Osteoblast (primary cell): ENCODE data around the gene C15orf62. TPM values are rescaled to one million over a fixed set of nuclear protein-coding genes. Genes with fewer than 3 reads are reported as not detected.

Source experiments
- DNase-seq: peaks from one replicate; pipeline ENCODE4 v3.0.0; 2011; ENCODE audit warnings: low spot score, mixed read lengths; ENCODE audit not compliant: insufficient read length; ENCODE audit errors: missing footprints
- H2AFZ ChIP-seq: 2 replicates; pipeline ENCODE4 v1.6.0; 2011; ENCODE audit warnings: mild to moderate bottlenecking, low read length
- H3K27ac ChIP-seq: 2 replicates; pipeline ENCODE4 v1.5.1; 2011; ENCODE audit warnings: mild to moderate bottlenecking, low read depth, low read length, moderate library complexity
- H3K27me3 ChIP-seq: 2 replicates; pipeline ENCODE4 v1.6.0; 2012; ENCODE audit warnings: mild to moderate bottlenecking, control low read depth, inconsistent platforms, low read length, moderate library complexity; ENCODE audit not compliant: insufficient read depth
- H3K36me3 ChIP-seq: 2 replicates; pipeline ENCODE4 v1.5.1; 2011; ENCODE audit warnings: mild to moderate bottlenecking, low read length, control low read depth, moderate library complexity; ENCODE audit not compliant: insufficient read depth
- H3K4me1 ChIP-seq: 2 replicates; pipeline ENCODE4 v1.5.1; 2011; ENCODE audit warnings: mild to moderate bottlenecking, low read length, control low read depth, moderate library complexity; ENCODE audit not compliant: insufficient read depth
- H3K4me2 ChIP-seq: 2 replicates; pipeline ENCODE4 v1.6.0; 2011; ENCODE audit warnings: mild to moderate bottlenecking, low read length; ENCODE audit not compliant: insufficient read depth
- H3K4me3 ChIP-seq: fragments of 200-600 bp; sonication (generic); 3 replicates; pipeline ENCODE4 v1.5.1; 2012; ENCODE audit warnings: mild to moderate bottlenecking, low read length, inconsistent platforms; ENCODE audit not compliant: insufficient read depth
- H3K79me2 ChIP-seq: 2 replicates; pipeline ENCODE4 v1.6.0; 2012; ENCODE audit warnings: mild to moderate bottlenecking, low read length, control low read depth, inconsistent platforms; ENCODE audit not compliant: insufficient read depth
- H3K9me3 ChIP-seq: 2 replicates; pipeline ENCODE4 v1.5.1; 2011; ENCODE audit warnings: low read depth, low read length, control low read depth
- H4K20me1 ChIP-seq: 2 replicates; pipeline ENCODE4 v1.6.0; 2012; ENCODE audit warnings: mild to moderate bottlenecking, low read length, control low read depth; ENCODE audit not compliant: insufficient read depth
- total RNA-seq: library from RNA; depleted of rRNA; stranded (reverse); fragments of >200 nt; gene quantifications from 2 replicates; pipeline ENCODE4 v1.2.3, GENCODE V29; 2012
- TF ChIP-seq, protein P1 (sequence below): IDR thresholded peaks from 2 replicates; pipeline ENCODE4 v1.5.1; 2011; ENCODE audit warnings: mild to moderate bottlenecking, low read depth, low read length, moderate library complexity; ENCODE audit errors: extremely low read depth

Gene C15orf62
- total RNA-seq, 1 donor, result under 0.01 TPM

DNA sequence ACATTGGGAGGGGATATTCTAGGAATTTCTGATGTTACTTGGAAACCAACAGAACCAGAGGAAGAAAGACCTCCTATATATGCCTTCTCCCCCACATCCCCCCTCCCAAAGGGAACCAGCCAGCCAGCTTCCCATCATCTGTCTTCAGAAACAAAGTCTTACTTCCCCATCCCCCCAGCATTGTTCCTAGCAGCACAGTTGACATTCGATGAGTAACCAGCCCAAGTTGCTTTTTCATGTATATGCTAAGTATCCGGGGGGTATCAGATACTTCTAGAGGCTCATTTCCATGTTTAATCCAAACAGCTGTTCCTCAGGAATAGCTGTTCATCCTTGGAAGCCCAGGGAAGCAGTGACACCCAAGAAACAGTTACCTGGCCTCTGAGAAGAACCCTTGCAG is 30.7 kb upstream of the C15orf62 start:
- TF ChIP-seq, protein P1, sequence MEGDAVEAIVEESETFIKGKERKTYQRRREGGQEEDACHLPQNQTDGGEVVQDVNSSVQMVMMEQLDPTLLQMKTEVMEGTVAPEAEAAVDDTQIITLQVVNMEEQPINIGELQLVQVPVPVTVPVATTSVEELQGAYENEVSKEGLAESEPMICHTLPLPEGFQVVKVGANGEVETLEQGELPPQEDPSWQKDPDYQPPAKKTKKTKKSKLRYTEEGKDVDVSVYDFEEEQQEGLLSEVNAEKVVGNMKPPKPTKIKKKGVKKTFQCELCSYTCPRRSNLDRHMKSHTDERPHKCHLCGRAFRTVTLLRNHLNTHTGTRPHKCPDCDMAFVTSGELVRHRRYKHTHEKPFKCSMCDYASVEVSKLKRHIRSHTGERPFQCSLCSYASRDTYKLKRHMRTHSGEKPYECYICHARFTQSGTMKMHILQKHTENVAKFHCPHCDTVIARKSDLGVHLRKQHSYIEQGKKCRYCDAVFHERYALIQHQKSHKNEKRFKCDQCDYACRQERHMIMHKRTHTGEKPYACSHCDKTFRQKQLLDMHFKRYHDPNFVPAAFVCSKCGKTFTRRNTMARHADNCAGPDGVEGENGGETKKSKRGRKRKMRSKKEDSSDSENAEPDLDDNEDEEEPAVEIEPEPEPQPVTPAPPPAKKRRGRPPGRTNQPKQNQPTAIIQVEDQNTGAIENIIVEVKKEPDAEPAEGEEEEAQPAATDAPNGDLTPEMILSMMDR, result no peak
- Histone ChIP-seq H3K4me1 (peaks cover 8% of the 10 kb centered on the region), H3K27ac (no peak overlapping the region), H3K4me3 (no peak overlapping the region), H3K36me3 (peaks cover 83% of the 10 kb centered on the region), H3K4me2 (no peak overlapping the region), H3K79me2 (no peaks in the 10 kb centered on the region), H3K27me3 (no peaks in the 10 kb centered on the region), H4K20me1 (peaks cover 4% of the 10 kb centered on the region), H2AFZ (no peak overlapping the region), H3K9me3 (no peaks in the 10 kb centered on the region)
- no peak for DNase-seq

DNA sequence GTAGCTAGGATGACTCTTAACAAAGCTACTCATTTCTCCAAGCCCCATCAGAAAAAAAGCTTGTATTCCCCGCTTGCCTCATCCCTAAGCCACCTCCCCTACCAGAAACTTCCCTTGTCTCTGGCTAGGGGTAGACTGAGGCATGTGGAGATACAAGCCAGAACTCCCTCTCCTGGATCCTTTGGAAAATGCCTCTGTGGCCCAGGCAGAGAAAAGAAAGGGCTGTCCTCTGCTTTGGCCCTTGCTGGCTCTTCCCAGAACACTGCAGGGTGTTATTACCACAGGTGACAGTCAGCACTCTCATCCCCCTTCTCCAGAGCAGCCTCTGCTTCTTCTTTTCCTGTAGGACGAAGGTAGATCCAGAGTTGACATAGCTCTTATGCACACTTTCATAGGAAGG is 29.9 kb upstream of the C15orf62 start:
- Histone ChIP-seq H3K36me3 (peaks cover 79% of the 10 kb centered on the region), H3K4me3 (no peak overlapping the region), H2AFZ (no peak overlapping the region), H4K20me1 (peaks cover 4% of the 10 kb centered on the region), H3K27ac (no peak overlapping the region), H3K9me3 (no peaks in the 10 kb centered on the region), H3K4me2 (no peak overlapping the region), H3K4me1 (peaks cover 16% of the 10 kb centered on the region), H3K79me2 (peaks cover 3% of the 10 kb centered on the region), H3K27me3 (no peaks in the 10 kb centered on the region)
- TF ChIP-seq, protein P1, result no peak
- DNase-seq, result no peak

DNA sequence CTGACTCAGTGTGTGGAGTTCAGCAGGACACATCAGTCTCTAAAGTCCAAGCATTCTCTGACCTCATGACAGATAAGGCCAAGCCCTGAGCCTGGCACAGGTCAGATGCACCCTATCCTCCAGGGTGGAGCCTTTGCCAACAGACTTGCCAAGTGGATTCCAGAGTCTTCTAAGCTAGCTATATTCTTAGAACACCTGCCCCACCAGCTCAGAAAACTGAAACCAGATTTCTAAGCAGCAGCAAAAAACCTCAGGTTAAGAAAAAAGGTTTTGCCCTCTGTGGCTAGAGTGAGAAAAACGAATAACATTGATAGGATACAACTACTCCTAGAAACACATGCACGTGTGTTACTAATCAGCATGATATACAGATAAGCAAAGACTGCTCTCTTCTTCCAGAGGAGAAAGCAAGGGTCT is 26.3 kb upstream of the C15orf62 start:
- DNase-seq, result peak; percentile 30
- no peak overlapping the region for H2AFZ ChIP-seq
- H3K4me2 ChIP-seq, result peak overlapping the region; percentile 34
- H4K20me1 ChIP-seq, result peaks cover 24% of the 10 kb centered on the region
- no peaks in the 10 kb centered on the region for H3K27me3 ChIP-seq
- H3K9me3 ChIP-seq, result no peaks in the 10 kb centered on the region
- TF ChIP-seq, protein P1, result no peak
- H3K27ac ChIP-seq, result peak overlapping the region; percentile 73
- peaks cover 53% of the 10 kb centered on the region for H3K36me3 ChIP-seq
- peaks cover 24% of the 10 kb centered on the region for H3K4me1 ChIP-seq
- peaks cover 7% of the 10 kb centered on the region for H3K79me2 ChIP-seq
- H3K4me3 ChIP-seq, result no peak overlapping the region

DNA sequence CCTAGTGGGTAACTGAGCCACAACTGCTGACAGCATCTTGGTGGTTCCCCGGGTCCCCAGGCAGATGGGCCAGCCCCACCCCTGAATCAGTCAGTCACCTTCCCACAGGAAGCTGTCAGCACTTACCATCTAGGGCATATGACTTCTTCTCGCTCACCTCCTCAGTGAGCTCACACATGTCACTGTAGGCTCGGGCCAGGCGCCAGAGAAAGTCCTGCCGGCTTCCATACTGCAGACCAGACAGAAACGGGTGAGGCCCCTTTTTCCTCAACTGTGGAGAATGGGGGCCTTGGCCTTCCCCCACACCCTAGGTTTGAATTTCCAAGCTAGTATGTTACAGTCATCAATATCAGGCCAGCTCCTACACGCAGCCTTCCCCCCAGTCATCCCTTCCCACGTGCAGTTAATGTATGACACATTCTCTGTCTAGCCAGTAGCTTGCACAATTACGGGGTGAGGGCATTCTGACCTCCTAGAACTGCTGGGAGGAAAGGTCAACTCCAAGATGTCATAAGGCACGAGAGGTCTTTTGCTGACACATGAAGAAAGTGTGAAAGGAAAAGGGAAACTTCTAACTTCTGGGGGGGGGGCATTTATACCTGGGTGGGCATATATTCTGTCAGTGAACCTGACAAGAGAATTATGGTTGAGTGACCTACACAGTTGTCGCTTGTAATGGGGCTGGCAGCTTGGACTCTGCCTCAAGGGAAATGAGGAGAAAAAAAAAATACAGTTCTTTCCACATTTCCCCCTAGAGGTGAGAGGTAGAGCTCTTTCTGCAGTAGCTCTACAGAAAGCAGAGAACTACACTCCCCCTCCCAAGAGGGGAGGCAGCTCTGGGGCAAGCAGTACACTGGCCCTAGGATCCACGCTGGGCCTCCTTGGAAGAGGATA is 25.6 kb upstream of the C15orf62 start:
- Histone ChIP-seq H2AFZ (no peak overlapping the region), H3K4me1 (peaks cover 24% of the 10 kb centered on the region), H3K79me2 (peaks cover 7% of the 10 kb centered on the region), H3K9me3 (no peaks in the 10 kb centered on the region), H3K4me3 (no peak overlapping the region), H3K27ac (peak overlapping the region; percentile 73), H4K20me1 (peaks cover 24% of the 10 kb centered on the region), H3K36me3 (peaks cover 46% of the 10 kb centered on the region), H3K27me3 (no peaks in the 10 kb centered on the region), H3K4me2 (peak overlapping the region; percentile 34)
- TF ChIP-seq, protein P1, result peak; percentile 22
- DNase-seq, result peak; percentile 85
